ENCODE measurements around the gene FYN.

Gene FYN

DNA sequence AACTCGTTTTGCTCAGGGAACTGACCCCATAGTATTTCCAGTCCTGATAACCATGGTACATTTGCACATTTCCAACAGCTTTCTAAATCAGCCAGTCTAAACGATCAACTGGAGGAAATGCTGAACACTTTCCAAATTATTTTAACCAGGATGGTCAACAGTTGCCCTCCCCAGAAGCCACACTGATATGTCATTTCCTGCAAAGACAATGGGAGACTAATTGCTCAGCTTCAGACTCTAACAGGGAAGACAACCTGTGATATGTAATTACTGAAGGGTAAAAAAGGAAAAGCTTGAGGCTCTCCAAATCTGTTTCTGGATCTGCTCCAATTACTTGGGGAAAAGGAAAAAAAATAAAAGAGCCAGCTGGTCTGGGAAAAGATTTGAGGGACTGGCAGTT is 88.8 kb downstream of the FYN start:
- DNase-seq = no peak

DNA sequence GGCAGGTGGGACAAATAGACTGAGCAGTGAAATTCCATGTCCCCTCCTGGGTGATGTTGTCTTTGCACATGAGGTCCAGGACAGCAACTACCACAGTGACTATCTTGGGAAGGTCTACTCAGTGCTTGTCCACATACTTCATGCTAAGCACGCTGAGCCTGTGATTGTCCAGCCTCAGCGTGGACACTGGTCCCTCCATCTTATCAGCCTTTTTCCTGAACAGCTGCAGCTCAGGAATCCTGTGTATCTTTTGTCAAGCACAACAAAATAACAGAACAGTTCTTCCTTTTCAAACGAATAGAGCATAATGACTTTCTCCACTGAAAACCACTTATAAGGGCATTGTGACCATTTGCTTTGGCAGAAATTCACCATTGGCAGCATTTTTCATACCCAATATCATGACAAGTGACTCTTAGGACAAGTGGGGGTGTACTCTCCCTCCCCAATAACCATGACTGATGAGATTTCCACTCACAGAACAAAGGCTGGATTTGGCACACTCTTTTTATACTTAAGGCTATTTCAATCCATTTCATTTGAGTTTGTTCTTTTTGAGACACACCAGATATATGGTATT is 90.3 kb downstream of the FYN start:
- DNase-seq = no peak

DNA sequence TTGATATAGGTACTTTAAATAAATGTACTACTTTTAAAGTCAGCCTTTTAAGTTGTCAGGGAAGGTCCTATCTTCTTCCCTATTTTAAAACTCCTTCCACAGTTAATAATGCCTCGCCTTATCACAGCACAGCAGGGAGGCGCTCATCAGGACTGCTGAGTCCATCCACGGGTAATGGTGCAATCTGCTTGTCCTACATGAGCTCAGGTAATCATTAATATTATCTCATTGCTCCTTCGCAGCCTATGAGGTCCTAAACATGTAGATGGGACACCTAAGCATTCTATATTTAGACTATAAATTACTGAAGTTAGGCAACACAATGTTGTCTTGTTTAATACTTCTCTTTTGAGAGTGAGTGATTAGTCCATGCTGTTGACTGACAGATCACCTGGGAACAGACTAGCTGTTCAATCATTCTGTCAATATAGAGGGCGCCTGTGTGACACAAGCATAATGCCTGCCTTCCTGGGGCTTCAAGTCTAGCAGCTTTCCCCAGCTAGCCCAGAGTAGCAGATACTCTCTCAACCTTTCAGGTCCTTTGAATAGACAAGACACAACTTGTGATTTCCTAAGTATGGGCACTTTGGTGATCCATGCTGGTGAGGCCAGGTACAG is 91.0 kb downstream of the FYN start:
- DNase-seq = no peak

DNA sequence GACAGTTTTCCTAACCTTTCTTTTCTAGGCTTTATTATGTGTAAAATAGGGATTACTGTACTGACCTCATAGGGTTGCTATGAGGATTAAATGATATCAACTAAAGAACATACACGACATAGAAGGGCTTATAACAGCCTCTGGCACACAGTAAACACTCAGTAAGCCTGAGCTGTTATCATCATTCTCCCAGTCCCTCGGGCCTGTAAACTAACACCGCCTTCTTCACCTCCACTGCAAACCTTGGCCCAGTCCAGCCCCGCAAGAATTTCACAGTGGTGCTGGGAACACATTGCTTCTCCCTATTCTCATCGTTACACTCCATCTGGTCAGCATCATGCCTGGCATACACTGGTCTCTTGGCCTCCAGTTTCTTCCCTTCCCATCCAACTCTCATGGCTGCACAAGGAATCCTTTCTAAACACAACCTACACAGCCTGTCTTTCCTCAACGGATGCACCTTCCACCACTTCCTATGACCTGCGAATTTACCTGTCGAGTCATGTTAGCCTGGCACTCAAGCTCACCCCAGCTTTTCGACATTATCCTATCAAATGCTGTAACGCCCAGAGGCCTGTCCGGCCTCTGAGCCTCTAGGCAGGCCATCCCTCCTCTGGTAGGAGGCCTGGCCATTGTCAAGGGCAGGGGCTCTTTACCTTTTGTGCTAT is 92.1 kb downstream of the FYN start:
- DNase-seq = no peak

DNA sequence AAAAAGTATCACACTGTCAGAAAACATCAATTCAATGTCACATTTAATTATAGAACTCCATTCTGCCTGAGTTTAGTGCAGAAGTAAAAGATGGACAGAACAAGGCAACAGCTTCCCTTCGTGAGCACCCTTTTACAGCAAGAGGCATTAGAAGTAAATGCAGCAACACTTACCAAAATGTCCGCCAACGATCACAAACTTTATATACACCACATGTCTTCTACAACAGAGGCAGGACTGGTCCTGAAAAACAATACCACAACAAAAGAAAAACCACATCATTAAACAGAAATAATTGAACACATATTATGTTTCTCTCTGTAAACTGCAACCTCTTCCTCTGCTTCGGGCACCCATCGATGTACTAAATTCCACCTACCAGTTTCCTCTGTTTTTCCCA is 92.9 kb downstream of the FYN start:
- DNase-seq = no peak

DNA sequence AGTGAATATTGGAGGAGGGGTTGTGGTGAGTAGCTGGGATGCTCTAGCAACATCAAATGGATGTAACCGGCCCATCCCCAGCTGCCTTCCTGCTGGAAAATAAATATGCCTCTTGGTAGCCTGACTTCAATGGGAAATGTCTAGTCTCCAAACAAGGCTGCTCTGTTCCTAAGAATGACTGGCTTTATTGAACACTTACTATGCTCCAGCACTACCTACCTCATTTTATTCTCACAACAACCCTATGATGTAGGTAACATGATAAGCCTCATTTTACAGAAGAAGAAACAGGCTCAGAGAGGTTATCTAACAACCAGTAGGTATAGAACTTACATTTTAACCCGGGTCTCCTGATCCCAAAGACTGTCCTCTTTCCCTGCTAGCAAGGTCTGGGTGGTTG is 93.6 kb downstream of the FYN start:
- DNase-seq = no peak

DNA sequence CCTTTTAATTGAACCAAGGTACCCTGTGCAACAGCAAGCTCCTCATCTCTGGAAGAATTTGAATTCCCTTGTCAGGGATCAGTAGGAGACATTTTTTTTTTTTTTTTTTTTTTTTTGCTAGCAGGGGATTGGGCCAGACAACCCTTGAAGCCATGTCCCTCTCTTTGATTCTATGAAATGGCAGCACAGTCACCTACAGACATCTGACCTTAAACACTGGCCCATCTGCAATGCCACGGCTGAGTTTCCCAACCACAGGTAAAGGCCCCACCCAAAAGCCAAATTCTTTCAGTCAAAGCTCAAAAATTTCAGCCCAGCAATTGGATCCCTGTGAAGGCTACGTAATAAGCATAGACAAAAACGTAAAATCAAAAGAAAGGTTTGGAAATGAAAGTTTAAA is 94.2 kb downstream of the FYN start:
- DNase-seq = no peak

DNA sequence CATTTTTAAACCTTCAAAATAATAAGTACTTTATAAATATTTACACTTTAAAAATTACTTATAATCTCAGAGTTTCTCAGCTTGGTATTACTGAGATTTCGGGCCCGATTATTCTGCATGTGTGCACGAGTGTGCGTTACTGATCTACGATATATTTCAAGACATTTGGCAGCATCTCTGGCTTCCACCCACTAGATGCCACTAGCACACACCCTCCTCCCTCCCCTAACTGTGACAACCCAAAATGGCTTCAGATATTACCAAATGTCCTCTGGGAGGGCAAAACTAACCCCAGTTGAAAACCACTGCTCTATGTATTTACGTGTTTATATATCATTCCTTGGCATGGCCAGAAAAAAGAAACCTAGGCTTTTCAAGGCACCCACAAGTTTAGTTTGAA is 95.9 kb downstream of the FYN start:
- no peak for DNase-seq

DNA sequence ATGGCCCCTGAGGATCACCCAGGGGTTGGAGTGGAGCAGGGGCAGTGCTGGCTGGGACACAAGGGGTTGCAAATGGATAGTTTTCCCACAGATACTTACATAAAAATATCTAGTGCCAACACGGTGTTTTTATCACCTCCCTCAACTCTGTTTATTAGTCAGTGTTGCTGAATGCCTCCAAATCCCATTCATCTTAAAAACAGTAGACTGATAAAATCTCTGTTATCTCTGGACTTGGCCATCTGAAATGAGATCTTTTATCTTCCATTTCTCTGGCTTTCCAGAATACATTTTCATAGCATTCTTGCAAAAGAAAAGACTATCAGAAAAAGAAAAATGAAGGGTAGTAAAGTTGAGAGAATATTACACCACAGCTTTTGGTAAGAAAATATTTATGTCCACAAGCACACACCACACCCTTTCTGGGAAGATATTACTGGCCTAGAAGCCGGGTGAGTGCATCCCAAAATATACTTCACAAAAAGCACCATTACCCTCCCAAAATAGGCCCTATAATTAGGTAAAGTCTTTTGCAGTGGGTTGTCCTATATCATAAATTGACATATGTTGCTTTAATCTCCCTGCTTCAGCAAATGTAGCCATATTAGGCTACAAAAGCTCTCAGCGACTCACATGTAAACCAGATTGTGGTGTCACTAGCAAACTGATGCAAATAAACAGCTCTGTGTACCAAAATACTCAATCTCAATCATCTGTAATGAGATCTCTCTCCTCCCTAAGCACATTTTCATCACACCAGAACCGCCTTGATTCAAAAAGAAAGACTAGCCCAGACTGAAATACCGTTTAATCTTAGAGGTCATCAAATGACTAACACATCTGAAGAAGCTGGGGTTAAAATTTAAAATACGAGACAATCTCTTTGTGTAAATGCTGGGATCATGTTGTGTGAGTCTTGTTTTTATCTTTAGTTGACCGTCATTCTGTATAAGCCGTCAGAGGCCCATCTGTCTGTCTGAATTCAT is 96.7 kb downstream of the FYN start:
- DNase-seq = no peak

DNA sequence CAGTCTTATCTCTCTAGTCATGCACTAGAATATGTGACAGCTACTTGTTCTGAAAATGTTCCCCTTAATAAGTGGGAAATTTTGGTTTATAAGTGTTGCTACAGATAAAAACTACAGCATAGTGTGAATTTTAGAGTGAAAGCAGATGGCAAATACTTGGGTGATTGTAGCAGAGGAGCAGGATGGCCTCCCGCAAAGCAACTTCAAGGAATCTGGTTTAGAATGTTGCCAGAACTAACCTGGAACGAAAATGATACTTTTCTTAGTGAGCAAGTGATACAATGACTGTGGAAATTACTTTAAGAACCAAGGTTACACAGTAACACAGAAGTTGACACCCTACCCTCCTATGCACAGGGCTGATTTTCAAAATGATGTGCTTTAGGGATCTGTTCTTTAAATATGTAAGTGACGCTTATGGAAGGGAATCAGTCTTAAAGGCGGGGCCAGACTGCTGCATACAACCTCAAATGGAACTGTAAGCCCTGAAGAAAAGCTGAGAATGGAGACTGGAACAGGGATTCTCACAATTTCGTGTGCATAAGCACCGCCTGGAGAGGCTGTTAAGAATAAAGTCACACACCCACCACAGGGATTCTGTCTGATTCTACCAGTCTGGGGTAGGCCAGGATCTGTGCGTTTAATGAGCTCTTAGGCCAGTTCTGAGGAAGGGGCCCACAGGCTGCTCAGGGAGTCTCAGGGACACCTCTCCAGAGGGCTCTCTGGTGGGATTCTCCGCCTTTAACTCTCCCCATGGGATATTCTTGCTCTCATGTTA is 97.9 kb downstream of the FYN start:
- no peak for DNase-seq

DNA sequence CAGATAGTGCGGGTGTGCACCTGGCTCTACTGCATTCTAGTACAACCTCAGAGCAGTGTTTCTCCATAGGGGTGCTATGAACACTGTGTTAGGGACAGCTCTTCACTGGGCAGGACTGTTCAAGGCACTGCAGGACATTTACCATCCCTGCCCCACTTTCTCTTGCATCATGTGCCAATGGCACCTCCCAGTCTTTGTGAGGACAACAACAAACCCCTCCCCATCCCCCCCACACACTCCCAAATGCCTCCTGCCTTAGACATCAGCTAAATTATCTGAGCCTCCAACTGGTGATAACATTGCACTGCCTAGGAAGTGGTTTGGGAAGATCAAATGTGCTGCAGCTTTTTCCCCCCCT is 98.9 kb downstream of the FYN start:
- DNase-seq = no peak

DNA sequence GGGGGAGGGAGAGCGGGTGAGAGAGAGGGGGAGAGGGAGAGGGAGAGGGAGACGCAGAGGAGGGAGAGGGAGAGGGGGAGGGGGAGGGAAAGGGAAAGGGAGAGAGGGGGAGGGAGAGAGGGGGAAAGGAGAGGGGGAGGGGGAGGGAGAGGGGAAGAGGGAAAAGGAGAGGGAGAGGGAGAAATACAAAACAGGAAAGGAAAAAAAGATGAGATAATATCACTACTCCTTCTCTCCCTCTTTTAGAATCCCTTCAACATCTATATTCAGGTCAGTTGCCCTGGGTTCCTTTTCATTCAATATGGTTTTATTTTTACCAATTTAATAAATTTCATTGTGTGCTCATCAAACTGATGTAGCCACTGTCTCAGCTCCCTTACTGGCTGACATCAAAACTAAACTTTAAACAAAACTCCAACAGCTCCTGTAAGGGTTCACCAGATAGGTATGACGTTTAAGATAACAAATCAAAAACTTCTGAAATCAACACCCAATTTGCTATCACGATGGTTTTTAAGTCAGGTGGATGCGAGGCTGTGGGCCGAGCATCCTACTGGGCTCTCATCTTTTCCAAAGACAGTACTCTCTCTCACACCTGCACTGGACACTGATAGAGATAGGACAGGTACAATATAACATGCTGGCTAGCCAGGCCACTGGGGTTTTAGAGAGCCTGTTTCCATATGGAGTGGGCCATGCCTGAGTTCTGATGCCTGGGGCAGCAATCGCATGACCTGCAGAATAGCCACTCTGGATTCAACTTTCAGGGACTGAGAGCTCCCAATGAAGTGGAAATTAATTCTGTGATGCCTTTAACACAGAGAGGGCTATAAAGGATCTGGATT is 99.5 kb downstream of the FYN start:
- DNase-seq = no peak

DNA sequence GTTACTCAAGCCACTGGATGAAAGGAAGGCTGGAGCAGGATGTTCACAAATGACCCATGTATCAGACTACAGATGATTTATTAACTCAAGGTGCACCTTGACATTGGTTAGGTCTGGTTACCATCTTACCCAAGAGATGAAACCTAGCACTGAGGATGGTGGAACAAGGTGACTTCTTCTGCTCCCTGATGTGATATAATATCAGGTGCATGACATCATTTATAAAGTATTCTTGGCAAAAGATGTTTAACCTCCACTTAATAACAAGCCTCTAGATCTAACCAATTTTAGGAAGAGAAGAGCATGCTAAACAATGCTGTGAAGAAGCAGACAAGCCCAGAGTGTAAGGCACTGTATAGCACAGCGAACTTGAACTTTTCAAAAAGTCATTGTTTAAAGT is 100.9 kb downstream of the FYN start:
- no peak for DNase-seq

DNA sequence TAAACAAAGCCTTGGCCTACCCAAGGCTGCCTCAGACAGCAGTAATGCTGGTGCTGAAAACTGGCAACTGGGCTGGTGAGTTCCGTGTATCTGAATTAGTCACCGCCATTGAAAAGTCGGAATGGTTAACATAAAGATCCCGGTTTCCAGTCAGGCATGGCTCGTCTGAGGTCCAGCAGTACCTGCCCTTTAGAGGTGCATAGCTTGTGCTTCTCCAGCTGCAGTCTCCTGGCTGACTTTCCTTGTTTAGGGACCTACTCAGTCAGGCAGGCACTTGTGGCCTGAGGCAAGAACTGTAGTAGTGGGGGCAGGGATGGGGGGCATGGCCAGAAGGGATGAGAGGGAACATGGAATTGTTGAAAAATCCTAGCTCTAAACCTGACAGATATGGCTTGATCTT is 101.6 kb downstream of the FYN start:
- DNase-seq = no peak

DNA sequence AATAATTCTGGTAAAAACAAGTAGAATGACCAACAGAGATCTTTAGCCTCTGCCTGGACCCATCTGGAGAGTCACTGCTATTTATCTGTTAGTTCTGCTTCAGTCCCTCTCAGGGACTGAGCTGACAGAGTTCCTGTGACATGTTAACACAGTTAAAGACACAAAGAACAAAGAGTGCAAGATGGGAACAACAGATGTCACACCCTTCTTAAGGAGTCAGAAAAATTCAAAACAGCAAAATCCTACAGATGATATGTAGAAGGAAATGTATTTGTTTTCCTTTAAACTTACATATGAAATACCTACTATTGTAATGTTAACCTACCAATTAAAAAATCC is 102.2 kb downstream of the FYN start:
- DNase-seq = no peak

DNA sequence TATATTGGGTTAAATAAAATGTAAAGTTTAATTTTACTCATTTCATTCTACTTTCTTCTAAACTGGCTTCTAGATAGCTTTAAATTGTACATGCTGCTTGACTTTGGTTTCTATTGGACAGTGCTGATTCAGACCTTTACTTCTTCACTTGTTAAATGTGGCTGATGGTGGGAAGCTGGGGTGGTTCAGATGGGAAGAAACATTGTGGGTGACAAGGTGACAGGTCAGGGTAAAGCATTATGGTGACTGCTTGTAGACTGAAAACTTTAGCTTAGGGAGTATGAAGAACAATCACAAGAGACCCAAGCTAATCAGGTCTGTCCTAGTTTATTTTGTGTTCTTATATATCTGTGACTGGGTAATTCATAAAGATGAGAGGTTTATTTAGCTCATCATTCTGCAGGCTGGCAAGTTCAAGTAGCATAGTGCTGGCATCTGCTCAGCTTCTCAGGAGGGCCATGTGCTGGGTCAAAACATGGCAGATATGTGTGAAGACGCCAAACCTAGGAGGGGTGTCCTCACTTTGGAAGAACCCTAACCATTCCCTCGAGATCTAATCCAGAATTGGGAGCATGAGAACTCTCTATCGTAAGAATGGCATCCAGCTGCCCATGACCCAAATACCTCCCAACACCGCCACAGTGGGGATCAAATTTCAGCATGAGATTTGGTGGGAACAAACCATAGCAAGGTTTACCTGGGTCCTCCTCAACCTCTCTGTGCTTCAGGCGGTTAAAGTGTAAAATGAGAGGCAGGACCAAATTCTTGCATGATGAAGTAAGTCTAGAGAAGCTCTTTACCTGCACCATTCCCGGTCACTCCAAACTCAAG is 102.8 kb downstream of the FYN start:
- DNase-seq = no peak

DNA sequence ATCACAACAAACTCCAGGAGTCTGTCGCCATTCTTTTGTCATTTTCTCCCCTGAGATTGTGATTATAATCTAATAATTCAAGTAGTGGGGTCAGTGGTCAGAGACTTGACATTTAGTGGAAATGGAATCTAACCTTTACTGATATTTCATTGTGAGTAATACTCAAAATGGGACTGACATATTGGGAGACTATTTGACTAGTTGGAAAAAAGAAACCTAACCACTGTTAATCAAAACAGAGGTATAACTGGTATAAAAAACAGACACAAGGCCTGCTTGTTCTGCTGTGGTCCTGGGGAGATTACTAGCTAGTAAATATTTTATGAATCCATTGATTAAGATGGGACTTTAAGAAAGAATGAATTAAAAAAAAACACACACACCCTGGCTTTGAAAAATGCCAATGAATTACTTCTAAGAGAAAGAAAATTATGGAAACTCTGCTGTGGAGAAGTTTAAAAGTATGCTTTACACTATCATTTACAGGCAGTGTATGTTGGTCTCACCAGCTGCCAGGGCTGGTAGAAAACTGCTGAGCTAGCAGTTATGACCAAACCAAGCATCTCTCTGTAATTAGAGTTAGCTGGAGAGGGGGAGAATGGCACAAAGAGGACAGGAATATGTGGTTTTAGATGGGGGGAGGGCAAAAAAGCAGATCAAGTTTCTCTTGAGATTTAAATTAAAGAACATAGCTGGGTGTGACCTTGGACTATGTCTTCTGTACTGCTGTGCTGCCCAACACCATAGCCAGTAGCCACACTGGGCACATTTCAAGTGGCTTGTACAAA is 103.7 kb downstream of the FYN start:
- no peak for DNase-seq

DNA sequence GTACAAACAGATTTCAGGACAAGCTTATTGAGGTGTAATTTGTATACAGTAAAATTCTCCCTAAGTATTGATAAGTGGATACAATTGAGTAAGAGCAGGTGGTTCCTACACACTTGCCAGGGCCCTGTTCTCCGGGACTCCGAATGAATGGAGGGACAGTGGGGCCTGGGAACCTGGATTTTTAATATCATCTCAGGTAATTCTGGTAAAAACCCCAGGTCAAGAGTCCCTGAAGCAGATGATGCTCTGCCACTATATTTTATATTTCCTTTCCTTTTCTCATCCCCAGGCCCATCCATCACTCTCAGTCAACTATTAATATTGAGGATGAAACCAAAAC is 104.9 kb downstream of the FYN start:
- no peak for DNase-seq

DNA sequence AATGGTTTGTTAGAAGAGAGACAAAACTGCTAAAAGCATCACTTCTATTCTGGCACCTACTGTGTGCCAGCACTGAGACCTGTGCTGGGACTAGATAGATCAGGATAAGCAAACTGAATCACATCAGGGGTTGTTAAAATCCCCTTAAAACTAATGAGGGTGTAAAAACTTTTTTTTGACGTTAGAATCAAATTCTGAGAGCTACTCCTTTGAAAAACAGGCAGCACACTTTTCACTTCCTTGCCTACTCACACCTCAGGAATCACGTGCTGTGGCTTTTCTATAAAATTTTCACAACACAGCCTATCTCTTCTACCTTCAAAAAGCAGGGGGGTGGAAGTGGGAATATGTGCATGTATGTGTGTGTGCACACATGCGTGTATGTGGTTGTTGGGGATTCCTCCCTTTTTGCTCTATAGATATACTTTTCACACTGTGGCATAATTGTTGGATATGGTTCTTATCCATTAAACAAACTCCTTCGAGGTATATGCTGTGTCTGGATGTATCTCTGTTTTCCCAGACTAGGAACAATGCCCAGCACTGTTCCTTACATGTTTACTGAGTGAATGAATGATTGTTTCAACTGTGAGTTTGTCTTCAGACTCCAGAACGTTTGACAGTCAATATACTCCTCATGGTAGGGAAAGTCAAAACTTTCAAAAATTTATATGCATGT is 105.4 kb downstream of the FYN start:
- no peak for DNase-seq
